ENCODE results near the gene CELF4. TPM values are rescaled to one million over a fixed set of nuclear protein-coding genes. Genes with fewer than 3 reads are reported as not detected.

CELF4 gene
- total RNA-seq, 1 donor from 2014 or later = not detected

GRCh38 chr18:37548679-37549289 lies 16.8 kb downstream of the CELF4 start:
- DNase-seq (ENCODE audit: low read depth) = no peak

- no peak for DNase-seq (ENCODE audit: low read depth)
These were observed 18.3 kb downstream of the CELF4 start for GRCh38 chr18:37547196-37547827.

DNA sequence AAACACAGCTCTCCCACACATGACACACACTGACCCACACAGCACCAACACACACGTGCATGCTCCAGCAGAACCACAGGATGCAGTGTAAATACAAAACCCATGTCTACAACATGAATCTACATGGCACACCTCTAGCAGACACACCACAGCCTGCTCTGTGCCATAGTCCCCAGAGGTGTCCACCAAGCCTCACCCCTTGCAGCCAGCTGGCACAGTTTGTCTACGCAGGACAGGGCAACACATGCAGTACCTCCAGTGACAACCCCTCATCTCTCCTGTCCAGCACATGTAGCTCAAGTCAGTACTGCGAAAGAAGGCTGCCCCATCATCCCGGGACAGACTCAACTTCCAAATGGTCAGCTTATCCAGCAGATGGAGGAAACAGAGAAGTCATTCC lies 18.9 kb downstream of the CELF4 start:
- no peak for DNase-seq (ENCODE audit: low read depth)

- no peak for DNase-seq (ENCODE audit: low read depth)
These were observed 19.4 kb downstream of the CELF4 start for GRCh38 chr18:37546272-37546537.

GRCh38 chr18:37545461-37546271 lies 19.9 kb downstream of the CELF4 start:
- DNase-seq (ENCODE audit: low read depth) = no peak

DNA sequence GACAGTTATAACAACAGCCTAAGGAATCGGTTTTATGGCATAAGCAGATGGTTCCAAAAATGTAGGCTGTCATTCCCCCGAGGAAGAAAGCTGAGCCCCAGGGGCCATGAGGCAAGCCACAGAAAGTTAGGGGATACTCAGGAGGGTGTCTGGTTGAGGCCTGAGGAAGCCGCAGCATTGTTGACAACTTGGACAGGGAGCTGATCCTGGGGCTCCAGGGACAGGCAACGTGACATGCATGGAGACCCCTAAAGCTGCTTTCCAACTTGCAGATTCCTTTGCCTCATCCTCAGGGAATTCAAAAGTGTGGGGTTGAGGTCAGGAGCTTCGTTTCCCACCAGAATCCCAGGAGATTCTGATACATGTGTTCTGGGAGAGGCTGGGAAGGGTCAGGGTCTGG lies 20.9 kb downstream of the CELF4 start:
- DNase-seq (ENCODE audit: low read depth) = no peak

DNA sequence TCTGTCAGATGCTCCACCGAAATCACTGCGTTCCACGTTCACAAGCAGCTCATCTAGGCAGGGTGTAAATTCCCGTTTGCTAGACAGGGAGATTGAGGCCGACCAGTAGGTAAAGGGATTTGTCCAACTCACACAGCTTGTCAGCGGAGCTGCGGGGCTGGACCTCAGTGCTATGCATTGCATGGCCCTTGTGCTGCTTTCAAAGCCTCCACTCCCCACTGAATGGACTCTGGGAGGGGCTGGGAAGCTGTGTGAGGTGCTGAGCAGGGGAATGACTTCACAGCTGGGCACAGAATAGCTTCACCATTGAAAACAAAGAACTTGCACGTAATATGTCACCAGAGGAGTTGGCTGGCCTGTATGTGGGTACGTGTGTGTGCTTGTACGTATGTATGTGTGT lies 21.4 kb downstream of the CELF4 start:
- no peak for DNase-seq (ENCODE audit: low read depth)

DNA sequence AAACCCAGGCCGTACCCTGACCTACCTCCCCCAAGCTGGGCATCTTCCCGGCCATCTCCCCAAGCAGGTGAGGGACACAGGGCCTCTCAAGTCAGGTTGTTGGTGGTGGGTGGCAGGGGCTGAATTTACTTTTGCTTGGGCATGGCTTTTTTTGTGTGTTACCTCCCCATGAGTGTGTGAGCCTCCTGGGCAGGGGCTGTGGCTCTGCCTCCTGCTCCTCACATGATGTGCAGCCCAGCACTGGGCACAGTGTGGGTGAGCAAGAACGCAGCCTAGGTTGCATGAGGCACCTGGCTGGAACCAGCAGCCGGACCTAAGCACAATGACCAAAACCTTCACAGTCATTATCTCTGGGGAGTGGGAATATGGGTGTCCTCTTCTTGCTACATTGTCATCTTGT lies 22.3 kb downstream of the CELF4 start:
- DNase-seq (ENCODE audit: low read depth) = no peak

- no peak for DNase-seq (ENCODE audit: low read depth)
These were observed 24.1 kb downstream of the CELF4 start for GRCh38 chr18:37541517-37541916.

- DNase-seq (ENCODE audit: low read depth) = no peak
These were observed 25.0 kb downstream of the CELF4 start for GRCh38 chr18:37540424-37541138.

GRCh38 chr18:37539236-37539635 lies 26.4 kb downstream of the CELF4 start:
- no peak for DNase-seq (ENCODE audit: low read depth)

GRCh38 chr18:37538526-37539205 lies 26.9 kb downstream of the CELF4 start:
- no peak for DNase-seq (ENCODE audit: low read depth)

DNA sequence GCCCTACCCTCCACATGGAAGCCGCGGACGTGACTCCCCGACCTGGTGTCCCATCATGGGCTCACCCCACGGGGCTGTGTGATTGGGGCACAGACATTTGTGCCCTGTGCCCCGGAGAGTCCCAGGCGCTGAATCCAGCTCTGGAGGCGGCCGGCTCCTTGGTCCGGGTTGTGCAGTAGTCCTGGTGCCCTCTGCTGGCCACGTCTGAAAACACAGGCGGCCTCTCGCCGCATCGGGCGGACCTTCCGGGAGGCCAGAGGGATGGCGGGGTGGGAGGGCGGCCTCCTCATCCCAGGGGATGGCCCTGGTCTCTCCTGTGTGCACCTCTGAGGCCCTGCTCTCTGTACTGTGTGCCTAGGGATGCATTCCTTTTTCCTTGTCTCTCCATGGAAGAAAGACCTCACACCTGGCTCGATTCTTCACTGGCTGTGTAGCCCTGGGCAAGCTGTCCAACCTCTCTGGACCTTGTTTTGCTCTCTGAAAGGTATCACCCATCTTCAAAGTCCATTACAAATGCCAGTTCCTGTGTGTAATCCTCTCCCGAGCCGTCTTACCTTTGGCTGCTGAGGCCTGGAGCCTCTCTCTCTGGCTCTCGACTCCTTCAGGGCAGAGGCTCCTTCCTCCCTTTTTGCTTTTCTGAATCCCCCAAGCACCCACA lies 27.6 kb downstream of the CELF4 start:
- DNase-seq (ENCODE audit: low read depth) = peak; percentile 67

GRCh38 chr18:37536656-37537055 lies 28.9 kb downstream of the CELF4 start:
- no peak for DNase-seq (ENCODE audit: low read depth)

DNA sequence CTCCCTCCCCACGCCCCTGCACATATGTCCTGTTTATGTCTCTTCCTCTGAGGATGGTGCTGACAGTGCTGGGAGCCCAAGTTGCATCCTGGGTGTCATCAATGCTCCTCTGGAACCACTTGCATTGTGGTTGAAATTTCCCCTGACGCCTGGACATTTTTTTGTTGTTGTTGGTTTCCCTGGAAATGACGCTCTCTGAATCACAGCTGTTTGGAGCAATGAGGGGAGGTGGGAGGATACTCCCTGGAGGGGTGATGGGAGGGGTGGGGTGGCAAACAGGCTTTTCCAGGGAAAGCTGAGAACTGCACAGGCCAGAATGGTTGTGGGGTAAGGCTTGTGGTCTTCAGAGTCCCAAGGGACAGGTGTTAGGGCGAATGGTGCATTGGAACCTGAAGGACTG lies 29.6 kb downstream of the CELF4 start:
- peak; percentile 17 for DNase-seq (ENCODE audit: low read depth)

DNA sequence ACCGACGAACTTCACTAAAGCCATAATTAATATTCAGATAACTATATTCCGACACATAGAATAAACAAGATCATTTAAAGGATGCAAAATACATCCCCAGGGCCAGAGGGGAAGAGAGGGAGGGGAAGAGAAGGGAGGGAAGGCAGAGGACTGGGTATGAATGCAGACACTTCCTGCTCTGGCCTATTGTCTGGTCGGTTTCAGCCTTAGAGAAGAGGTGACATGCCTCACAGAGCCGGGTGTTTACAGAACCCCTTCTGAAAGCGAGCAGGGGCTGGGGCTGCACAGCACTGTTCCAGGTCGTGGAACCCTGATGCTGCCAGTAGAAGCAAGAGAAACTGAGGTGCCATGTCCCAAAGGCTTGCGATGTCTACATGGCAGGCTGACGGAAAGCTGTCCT lies 31.0 kb downstream of the CELF4 start:
- no peak for DNase-seq (ENCODE audit: low read depth)

DNA sequence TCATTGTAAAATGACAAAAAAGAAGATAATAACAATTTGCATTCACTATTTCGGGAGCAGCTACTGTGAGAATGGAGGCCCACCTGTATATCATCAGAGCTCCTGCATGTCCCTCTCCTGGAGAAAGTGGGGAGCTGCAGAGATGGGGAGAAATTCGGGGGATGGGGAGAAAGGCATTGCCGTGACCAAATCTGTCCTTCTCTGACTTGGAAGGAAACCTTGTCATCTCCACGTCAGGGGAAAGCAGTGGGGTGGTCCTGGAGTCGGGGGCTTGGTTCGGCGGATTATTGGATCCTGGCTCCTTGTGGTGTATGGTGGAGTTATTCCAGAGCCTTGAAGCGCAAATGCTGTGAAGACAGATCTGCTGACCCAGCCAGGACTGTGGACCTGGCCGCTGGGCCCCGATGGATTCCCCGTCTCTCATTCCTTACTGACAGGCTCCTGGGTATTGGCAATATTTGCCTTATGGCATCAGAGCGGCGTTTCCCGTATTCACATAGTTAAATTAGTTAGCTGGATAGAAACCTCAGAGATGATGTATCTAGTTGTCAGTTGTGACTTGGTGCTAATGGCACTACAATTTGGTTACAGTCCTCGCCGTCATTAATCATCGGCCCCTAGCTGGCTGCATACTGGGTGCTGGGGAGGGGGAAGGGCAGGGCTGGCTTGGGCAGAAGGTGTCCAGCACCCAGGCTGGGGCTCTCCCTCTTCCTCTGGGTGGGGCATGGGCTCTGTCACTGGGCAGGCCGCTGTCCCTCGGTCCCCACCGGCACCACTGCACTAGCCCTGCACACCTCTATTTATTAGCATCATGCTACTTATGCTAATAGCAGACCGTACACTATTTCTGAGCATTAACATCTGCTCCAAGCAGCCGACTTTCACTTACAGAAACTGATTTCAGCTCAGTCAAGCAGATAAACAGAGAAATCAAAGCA lies 31.7 kb downstream of the CELF4 start:
- DNase-seq (ENCODE audit: low read depth) = no peak

DNA sequence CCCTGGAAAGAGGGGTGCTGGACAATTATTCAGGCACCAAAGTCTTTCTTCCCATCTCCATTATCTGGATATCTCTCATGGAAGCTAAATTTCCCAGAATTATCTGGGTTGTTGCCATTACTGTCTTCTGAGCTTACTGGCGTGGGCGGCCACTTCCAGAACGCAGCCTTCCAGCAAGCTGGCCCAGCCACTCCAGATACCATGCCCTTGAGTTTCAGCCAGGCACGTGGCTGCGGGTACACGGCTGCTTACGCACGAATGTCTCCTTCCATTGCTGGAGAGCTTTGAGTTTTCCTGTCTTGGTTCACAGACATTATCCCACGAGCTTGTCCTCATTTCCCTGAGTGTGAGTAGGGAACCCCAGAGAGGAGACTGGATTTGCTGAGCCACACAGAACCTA lies 32.7 kb downstream of the CELF4 start:
- DNase-seq (ENCODE audit: low read depth) = no peak

- no peak for DNase-seq (ENCODE audit: low read depth)
These were observed 35.7 kb downstream of the CELF4 start for GRCh38 chr18:37529863-37530262.

GRCh38 chr18:37529296-37529695 lies 36.3 kb downstream of the CELF4 start:
- DNase-seq (ENCODE audit: low read depth) = no peak

All from myocyte (in vitro differentiated cells).